Mucosa of stomach (tissue), 1 donor: ENCODE measurements around the gene PDE1A.

Source experiments
- H3K27me3 ChIP-seq: one replicate; pipeline ENCODE4 v1.7.0; 2013; ENCODE audit warnings: mild to moderate bottlenecking, low read length; ENCODE audit not compliant: control insufficient read depth, insufficient read depth
- H3K36me3 ChIP-seq: one replicate; pipeline ENCODE4 v1.7.0; 2013; ENCODE audit warnings: low read length; ENCODE audit not compliant: control insufficient read depth, insufficient read depth
- H3K4me1 ChIP-seq: one replicate; pipeline ENCODE4 v1.7.0; 2013; ENCODE audit warnings: mild to moderate bottlenecking, low read length; ENCODE audit not compliant: control insufficient read depth, insufficient read depth
- H3K4me3 ChIP-seq: one replicate; pipeline ENCODE4 v1.7.0; 2013; ENCODE audit warnings: low read length
- H3K9ac ChIP-seq: one replicate; pipeline ENCODE4 v1.7.0; 2013; ENCODE audit warnings: mild to moderate bottlenecking, low read length, moderate library complexity
- H3K9me3 ChIP-seq: one replicate; pipeline ENCODE4 v1.7.0; 2013; ENCODE audit warnings: mild to moderate bottlenecking, low read length, moderate library complexity; ENCODE audit not compliant: control insufficient read depth
- donor health status: Pancreatic carcinoma.

The PDE1A gene

DNA sequence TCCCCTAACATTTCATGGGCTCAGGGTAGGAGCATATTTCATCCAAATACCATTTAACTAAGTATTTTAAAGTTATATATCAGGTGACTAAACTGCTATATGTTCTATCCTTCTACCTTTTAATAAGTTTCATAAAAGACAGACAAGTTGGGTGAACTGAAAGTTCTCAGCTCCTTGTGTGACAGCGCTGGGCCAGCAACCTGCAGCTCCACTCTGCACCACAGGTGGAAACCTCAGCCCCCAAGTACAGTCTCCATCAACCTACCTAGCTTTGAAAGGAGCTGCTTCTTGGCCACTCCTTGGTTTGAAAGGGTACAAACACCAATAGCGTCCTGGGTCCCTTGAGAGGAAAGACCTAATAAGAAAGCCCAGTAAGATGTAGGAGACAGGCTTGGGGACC is 177.9 kb downstream of the PDE1A start:
- no peaks in the 10 kb centered on the region for H3K9me3 ChIP-seq
- no peak overlapping the region for H3K9ac ChIP-seq
- H3K4me1 ChIP-seq, result no peaks in the 10 kb centered on the region
- H3K36me3 ChIP-seq, result no peaks in the 10 kb centered on the region
- H3K4me3 ChIP-seq, result no peak overlapping the region
- H3K27me3 ChIP-seq, result no peaks in the 10 kb centered on the region

GRCh38 chr2:182248362-182248761 is 178.5 kb downstream of the PDE1A start:
- no peaks in the 10 kb centered on the region for H3K27me3 ChIP-seq
- H3K9me3 ChIP-seq, result no peaks in the 10 kb centered on the region
- no peaks in the 10 kb centered on the region for H3K36me3 ChIP-seq
- no peak overlapping the region for H3K9ac ChIP-seq
- no peak overlapping the region for H3K4me3 ChIP-seq
- no peaks in the 10 kb centered on the region for H3K4me1 ChIP-seq

GRCh38 chr2:182247831-182248230 is 179.0 kb downstream of the PDE1A start:
- Histone ChIP-seq H3K27me3 (no peaks in the 10 kb centered on the region), H3K36me3 (no peaks in the 10 kb centered on the region), H3K9me3 (no peaks in the 10 kb centered on the region), H3K9ac (no peak overlapping the region), H3K4me1 (no peaks in the 10 kb centered on the region), H3K4me3 (no peak overlapping the region)

DNA sequence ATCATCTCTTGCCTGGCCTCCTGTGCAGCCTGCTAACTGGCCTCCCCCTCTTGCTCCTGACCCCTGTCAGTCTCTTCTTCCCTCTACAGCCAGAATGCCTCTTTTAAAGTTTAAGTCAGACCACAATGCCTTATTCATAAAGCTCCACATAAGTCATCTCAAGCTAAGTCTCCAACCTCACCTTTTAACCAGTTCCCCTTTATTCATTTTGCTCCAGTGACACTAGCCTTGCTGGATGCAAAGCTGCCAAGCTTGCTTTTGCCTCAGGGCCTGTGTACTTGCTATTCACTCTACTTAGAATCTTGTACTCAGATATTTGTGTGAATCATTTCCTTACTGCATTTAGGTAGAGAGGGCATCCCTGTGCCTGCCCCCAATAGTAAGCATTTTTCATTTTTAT is 180.9 kb downstream of the PDE1A start:
- Histone ChIP-seq H3K4me3 (no peak overlapping the region), H3K9ac (no peak overlapping the region), H3K9me3 (no peaks in the 10 kb centered on the region), H3K27me3 (no peaks in the 10 kb centered on the region), H3K4me1 (peaks cover 3% of the 10 kb centered on the region), H3K36me3 (no peaks in the 10 kb centered on the region)

- no peak overlapping the region for H3K4me3 ChIP-seq
- H3K9ac ChIP-seq, result no peak overlapping the region
- H3K27me3 ChIP-seq, result no peaks in the 10 kb centered on the region
- no peaks in the 10 kb centered on the region for H3K36me3 ChIP-seq
- H3K9me3 ChIP-seq, result no peaks in the 10 kb centered on the region
- H3K4me1 ChIP-seq, result peaks cover 5% of the 10 kb centered on the region
These were observed 184.2 kb downstream of the PDE1A start for GRCh38 chr2:182242609-182243008.

DNA sequence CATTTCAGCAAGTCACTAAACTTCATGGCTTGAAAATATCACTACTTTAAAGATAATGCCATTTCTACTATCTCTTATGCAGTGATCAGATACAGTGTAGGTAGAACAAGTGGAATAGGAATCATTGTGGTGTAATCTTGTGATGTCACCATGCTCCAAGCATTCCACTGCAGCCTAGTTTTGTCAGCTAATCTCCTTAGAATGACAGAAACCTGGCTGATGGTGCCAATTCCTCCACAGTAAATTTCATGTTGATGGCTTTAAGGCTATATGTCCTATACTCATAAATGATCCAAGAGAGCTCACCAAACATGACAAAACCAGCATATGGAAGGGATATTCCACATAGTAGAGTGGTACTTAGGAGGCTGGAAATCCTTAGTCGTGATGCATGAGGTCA is 184.9 kb downstream of the PDE1A start:
- peaks cover 5% of the 10 kb centered on the region for H3K4me1 ChIP-seq
- no peaks in the 10 kb centered on the region for H3K27me3 ChIP-seq
- no peak overlapping the region for H3K9ac ChIP-seq
- no peaks in the 10 kb centered on the region for H3K36me3 ChIP-seq
- no peak overlapping the region for H3K4me3 ChIP-seq
- H3K9me3 ChIP-seq, result no peaks in the 10 kb centered on the region

GRCh38 chr2:182240862-182241371 is 185.9 kb downstream of the PDE1A start:
- no peaks in the 10 kb centered on the region for H3K9me3 ChIP-seq
- no peaks in the 10 kb centered on the region for H3K27me3 ChIP-seq
- H3K9ac ChIP-seq, result no peak overlapping the region
- no peak overlapping the region for H3K4me3 ChIP-seq
- H3K4me1 ChIP-seq, result peaks cover 5% of the 10 kb centered on the region
- no peaks in the 10 kb centered on the region for H3K36me3 ChIP-seq

DNA sequence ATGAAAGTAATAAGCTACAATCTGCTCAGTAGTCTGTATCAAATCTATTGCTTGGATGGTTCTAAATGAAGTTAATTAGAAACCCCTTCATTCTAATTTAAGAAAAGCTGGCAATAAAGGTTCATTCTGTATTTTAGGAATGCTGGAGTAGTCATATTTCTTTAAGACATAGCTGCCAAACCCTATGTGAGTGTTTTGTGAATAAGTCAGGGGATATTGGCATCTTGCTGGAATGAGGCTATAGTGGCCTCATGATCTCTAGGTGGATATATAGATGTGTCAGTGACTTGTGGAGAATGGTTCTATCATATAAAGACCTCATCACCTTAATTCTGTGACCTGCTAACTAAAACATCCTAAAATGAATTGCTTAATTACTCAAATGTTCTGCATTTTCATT is 196.3 kb downstream of the PDE1A start:
- Histone ChIP-seq H3K9me3 (no peaks in the 10 kb centered on the region), H3K27me3 (no peaks in the 10 kb centered on the region), H3K36me3 (no peaks in the 10 kb centered on the region)

DNA sequence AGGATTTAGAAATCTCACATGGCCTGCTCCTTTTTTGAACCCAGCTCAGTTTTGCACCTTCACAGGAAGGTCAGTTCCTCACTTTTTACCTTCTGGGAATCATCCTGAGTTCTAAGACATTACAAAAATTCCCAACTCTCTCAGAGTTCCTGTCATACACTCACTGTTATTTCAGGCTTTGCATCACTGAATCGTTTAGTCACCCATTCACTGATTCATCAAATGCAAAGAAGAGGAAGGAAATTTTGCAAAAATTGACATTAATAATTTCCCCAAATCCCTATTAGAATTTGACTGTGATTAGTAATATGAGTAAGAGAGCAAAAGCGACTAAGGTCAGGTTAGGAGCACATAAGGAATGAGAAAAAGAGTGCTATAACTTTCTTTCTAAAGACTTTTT is 197.5 kb downstream of the PDE1A start:
- H3K36me3 ChIP-seq, result no peaks in the 10 kb centered on the region
- no peak overlapping the region for H3K4me3 ChIP-seq
- H3K27me3 ChIP-seq, result no peaks in the 10 kb centered on the region
- no peak overlapping the region for H3K9ac ChIP-seq
- no peaks in the 10 kb centered on the region for H3K4me1 ChIP-seq
- H3K9me3 ChIP-seq, result no peaks in the 10 kb centered on the region

More for the DNA sequence above, 196.3 kb downstream of the PDE1A start:
- Histone ChIP-seq H3K9ac (no peak overlapping the region), H3K4me3 (no peak overlapping the region), H3K4me1 (no peaks in the 10 kb centered on the region)

GRCh38 chr2:182228741-182229140 is 198.1 kb downstream of the PDE1A start:
- Histone ChIP-seq H3K9me3 (no peaks in the 10 kb centered on the region), H3K4me3 (no peak overlapping the region), H3K4me1 (no peaks in the 10 kb centered on the region), H3K27me3 (no peaks in the 10 kb centered on the region), H3K36me3 (no peaks in the 10 kb centered on the region), H3K9ac (no peak overlapping the region)

GRCh38 chr2:182228073-182228473 is 198.8 kb downstream of the PDE1A start:
- H3K9me3 ChIP-seq, result no peaks in the 10 kb centered on the region
- no peaks in the 10 kb centered on the region for H3K36me3 ChIP-seq
- H3K4me3 ChIP-seq, result no peak overlapping the region
- no peaks in the 10 kb centered on the region for H3K4me1 ChIP-seq
- no peak overlapping the region for H3K9ac ChIP-seq
- H3K27me3 ChIP-seq, result no peaks in the 10 kb centered on the region

- H3K4me1 ChIP-seq, result no peaks in the 10 kb centered on the region
- H3K27me3 ChIP-seq, result no peaks in the 10 kb centered on the region
- H3K9me3 ChIP-seq, result no peaks in the 10 kb centered on the region
- H3K9ac ChIP-seq, result no peak overlapping the region
- no peak overlapping the region for H3K4me3 ChIP-seq
- no peaks in the 10 kb centered on the region for H3K36me3 ChIP-seq
These were observed 200.0 kb downstream of the PDE1A start for GRCh38 chr2:182226807-182227206.

DNA sequence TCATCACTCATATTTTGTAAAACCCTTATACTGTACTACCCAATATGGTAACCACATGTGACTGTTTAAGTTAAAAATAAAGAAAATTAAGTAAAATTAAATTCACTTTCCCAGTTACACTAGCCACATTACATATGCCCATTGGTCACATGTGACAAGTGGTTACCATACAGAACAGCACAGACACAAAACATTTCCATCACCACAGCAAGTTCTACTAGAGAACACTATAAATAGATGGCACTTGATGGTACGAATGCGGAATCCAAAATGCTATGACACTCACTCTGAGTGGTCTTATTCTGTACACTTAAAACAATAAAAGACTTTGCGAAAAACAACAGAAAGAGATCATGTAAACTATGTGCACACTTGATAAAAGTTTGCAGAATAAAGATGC is 202.2 kb downstream of the PDE1A start:
- Histone ChIP-seq H3K9ac (no peak overlapping the region), H3K9me3 (no peaks in the 10 kb centered on the region), H3K27me3 (no peaks in the 10 kb centered on the region), H3K4me3 (no peak overlapping the region), H3K36me3 (no peaks in the 10 kb centered on the region), H3K4me1 (no peaks in the 10 kb centered on the region)
